Peyer's patch (tissue), 4 donors: ENCODE results near the gene SEC24B. TPM values are rescaled to one million over a fixed set of nuclear protein-coding genes. Genes with fewer than 3 reads are reported as not detected.
"Not testable (repeated sequence)": the region's sequence is repeated elsewhere in the genome, so short reads cannot be mapped to it uniquely, and the experiment has no call there.

ENCODE experiments used
- DNase-seq, 3 donors: peaks; one replicate each; pipeline ENCODE4 v3.0.0-alpha.2; 2017 to 2019
- H3K27ac ChIP-seq, 4 donors: fragments of 200-600 bp; sonication (generic); one replicate each; pipeline ENCODE4 v1.5.1; 2016 to 2019
- H3K27me3 ChIP-seq, 2 donors: fragments of 200-600 bp; sonication (generic); one replicate each; pipeline ENCODE4 v1.5.1; 2019
- H3K36me3 ChIP-seq, 3 donors: fragments of 200-600 bp; sonication (generic); one replicate each; pipeline ENCODE4 v1.5.1; 2016 to 2019
- H3K4me1 ChIP-seq, 4 donors: fragments of 200-600 bp; sonication (generic); one replicate each; pipeline ENCODE4 v1.5.1; 2016 to 2019
- H3K4me3 ChIP-seq, 4 donors: fragments of 200-600 bp; sonication (generic); 1 replicate in 3 of 4; 2 replicates in 1 of 4; pipeline ENCODE4 v1.5.1; 2016 to 2019; ENCODE audit warnings: mild to moderate bottlenecking in 1 of 4
- H3K9me3 ChIP-seq, 4 donors: fragments of 200-600 bp; sonication (generic); one replicate each; pipeline ENCODE4 v1.5.1; 2016 to 2019; ENCODE audit warnings: mild to moderate bottlenecking in 1 of 4
- CTCF ChIP-seq, 6 experiments: fragments of 450-650 bp in 4 of 6; fragments of 200-600 bp in 2 of 6; sonication (generic) in 1 of 6; IDR thresholded peaks; one replicate each; pipeline ENCODE4 v1.5.1; 2017 to 2019; ENCODE audit warnings: antibody characterized with exemption in 6 of 6, mild to moderate bottlenecking in 3 of 6, moderate library complexity in 1 of 6
- POLR2A ChIP-seq, 2 donors: fragments of 450-650 bp; IDR thresholded peaks; one replicate each; pipeline ENCODE4 v1.5.1; 2017; ENCODE audit warnings: antibody characterized with exemption in 2 of 2, mild to moderate bottlenecking in 2 of 2, moderate library complexity in 2 of 2
- total RNA-seq, 4 donors: library from RNA; depleted of rRNA; stranded (reverse); fragments of >200 nt; gene quantifications; one replicate each; pipeline ENCODE4 v1.1.0, GENCODE V29; 2016

SEC24B gene
- total RNA-seq, 4 donors from 2014 or later, result 24.4 to 40.4 (median 34.9) TPM

DNA sequence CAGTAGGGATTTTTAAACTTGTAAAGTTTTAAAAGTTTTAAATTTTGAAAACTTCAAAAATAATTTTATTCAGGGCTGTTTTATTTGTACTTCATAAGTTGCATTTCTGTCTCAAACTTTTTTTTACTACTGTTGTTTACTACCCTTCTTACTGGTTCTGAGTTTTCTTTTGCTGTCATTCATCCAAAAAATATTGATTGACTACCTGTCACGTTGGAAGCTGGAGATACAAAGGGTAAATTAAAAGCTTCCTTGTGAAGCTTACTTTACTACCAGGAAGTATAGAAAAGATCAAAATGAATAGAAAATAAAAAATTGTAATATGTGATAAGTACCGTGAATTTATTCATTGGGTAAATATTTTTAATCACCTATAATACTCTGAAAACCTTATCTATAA lies 77.1 kb downstream of the SEC24B start:
- no peak for DNase-seq
- Histone ChIP-seq H3K4me3 (no peak overlapping the region), H3K9me3 (no peaks in the 10 kb centered on the region), H3K4me1 (no peaks in the 10 kb centered on the region), H3K27me3 (no peaks in the 10 kb centered on the region), H3K36me3 (peaks cover 0 to 69% (median 0%) of the 10 kb centered on the region in 3 donors), H3K27ac (no peak overlapping the region)
- TF ChIP-seq CTCF (IDR thresholded peaks at IDR 0.05), result no peak
- no peak for TF ChIP-seq POLR2A (IDR thresholded peaks at IDR 0.05)

DNA sequence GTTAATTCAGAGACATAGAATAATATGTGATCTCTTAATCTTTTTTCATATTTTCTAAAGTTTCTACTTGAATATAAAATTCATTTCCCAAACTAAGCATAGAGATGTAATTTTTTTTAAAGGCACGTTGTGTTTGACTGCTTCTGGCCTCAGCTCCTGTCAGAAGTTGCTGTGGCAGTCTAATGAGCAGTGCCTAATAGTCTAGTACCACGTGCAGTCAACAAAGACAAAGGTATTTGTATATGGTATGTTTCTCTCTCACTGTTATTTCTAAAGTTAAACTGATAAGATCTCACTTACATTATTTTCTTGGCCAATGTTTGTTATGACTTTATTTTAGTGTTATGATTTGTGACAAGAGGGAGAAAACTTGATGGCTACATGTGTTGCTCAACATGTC lies 77.8 kb downstream of the SEC24B start:
- H3K36me3 ChIP-seq, result peaks cover 0 to 76% (median 0%) of the 10 kb centered on the region in 3 donors
- H3K27ac ChIP-seq, result no peak overlapping the region
- DNase-seq, result no peak
- H3K4me1 ChIP-seq, result no peaks in the 10 kb centered on the region
- no peak overlapping the region for H3K4me3 ChIP-seq
- H3K27me3 ChIP-seq, result no peaks in the 10 kb centered on the region
- no peak for TF ChIP-seq POLR2A (IDR thresholded peaks at IDR 0.05)
- TF ChIP-seq CTCF (IDR thresholded peaks at IDR 0.05), result no peak
- H3K9me3 ChIP-seq, result no peaks in the 10 kb centered on the region

DNA sequence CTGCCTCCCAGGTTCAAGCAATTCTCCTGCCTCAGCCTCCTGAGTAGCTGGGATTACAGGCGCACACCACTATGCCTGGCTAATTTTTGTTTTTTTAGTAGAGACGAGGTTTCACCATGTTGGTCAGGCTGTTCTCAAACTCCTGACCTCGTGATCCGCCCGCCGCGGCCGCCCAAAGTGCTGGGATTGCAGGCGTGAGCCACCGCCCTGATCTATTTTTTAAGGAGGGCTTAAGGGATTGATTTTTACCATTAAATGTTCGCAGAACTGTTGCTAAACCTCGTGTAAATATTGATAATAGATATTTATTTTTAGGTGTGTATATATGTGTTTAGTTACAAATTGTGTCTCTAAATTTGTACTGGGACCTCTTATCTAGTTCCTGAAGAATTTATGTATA lies 79.8 kb downstream of the SEC24B start:
- not testable (repeated sequence) for H3K27ac ChIP-seq, DNase-seq, H3K4me3 ChIP-seq, H3K4me1 ChIP-seq, H3K27me3 ChIP-seq, H3K9me3 ChIP-seq
- peaks cover 0 to 71% (median 0%) of the 10 kb centered on the region in 3 donors for H3K36me3 ChIP-seq

DNA sequence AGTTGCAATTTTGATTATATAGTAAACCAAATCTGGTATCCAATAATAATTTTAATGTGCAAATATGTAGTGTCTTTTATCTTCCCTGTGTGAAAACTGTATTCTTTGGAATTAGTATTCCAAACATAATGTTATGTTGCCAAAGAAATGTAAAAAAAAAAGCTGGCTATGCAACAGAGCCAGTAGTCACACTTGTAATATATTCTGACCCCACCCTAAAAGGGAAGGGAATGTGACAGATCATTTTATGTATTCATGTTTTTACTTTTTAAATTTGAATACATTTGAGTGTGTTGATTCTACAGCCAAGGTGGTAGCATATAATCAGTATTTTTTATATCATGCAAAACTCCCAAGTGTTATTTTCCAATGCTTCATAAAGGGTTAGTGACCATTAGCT lies 98.6 kb downstream of the SEC24B start:
- Histone ChIP-seq H3K27ac (no peak overlapping the region), H3K27me3 (no peaks in the 10 kb centered on the region), H3K4me3 (no peak overlapping the region), H3K9me3 (no peaks in the 10 kb centered on the region), H3K4me1 (no peaks in the 10 kb centered on the region), H3K36me3 (peaks cover 0 to 79% (median 7%) of the 10 kb centered on the region in 3 donors)
- DNase-seq, result no peak
- TF ChIP-seq POLR2A (IDR thresholded peaks at IDR 0.05) (no peak), CTCF (IDR thresholded peaks at IDR 0.05) (no peak)

DNA sequence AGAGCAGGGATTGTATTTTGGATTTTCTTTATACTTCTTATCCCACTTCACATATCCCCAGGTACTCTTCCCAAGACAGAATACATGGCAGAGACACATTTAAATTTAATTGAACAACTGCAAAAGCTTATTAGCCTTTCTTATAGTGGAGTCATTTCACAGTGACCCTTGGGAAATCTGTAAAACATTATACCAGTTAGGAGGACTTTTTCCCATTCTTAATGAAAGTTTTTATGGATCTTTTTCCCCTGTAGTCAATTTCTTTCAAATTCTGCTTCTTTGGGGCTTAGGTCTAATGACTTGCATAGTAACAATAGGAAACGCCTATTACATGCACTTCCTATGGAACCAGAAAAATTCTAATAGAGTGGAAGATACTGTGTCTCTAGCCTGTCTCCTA lies 111.8 kb downstream of the SEC24B start:
- peaks cover 0 to 32% (median 0%) of the 10 kb centered on the region in 3 donors for H3K36me3 ChIP-seq

DNA sequence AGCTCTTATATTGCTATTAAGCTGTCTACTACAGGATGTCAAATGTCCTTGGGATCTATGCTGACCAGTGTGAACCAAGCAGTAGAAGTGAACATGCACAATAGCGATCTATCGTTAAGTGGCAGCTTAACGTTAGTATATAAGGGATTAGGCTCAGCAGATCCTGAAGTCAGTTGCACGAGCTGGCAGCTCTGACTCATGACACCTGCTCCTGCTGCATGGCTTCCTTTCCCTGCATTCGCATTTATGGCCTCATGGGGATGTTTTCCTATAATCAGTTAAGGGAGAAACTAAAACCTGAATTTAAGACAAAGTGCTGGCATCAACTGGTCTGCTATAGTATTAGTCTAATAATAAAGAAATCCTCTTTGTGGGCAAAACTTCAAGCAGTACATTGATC lies 113.8 kb downstream of the SEC24B start:
- Histone ChIP-seq H3K9me3 (no peaks in the 10 kb centered on the region), H3K4me1 (no peaks in the 10 kb centered on the region), H3K36me3 (peaks cover 0 to 16% (median 0%) of the 10 kb centered on the region in 3 donors), H3K4me3 (no peak overlapping the region), H3K27ac (no peak overlapping the region), H3K27me3 (no peaks in the 10 kb centered on the region)
- TF ChIP-seq CTCF (IDR thresholded peaks at IDR 0.05), result no peak
- no peak for TF ChIP-seq POLR2A (IDR thresholded peaks at IDR 0.05)
- DNase-seq, result no peak

More for the DNA sequence above, 111.8 kb downstream of the SEC24B start:
- no peak for TF ChIP-seq POLR2A (IDR thresholded peaks at IDR 0.05)
- TF ChIP-seq CTCF (IDR thresholded peaks at IDR 0.05), result no peak
- H3K27ac ChIP-seq, result no peak overlapping the region
- H3K4me1 ChIP-seq, result no peaks in the 10 kb centered on the region
- H3K4me3 ChIP-seq, result no peak overlapping the region
- H3K9me3 ChIP-seq, result no peaks in the 10 kb centered on the region
- H3K27me3 ChIP-seq, result no peaks in the 10 kb centered on the region
- DNase-seq, result no peak
